Peyer's patch (tissue), 4 donors: Measurements from ENCODE around the gene TEKT3. TPM values are rescaled to one million over a fixed set of nuclear protein-coding genes. Genes with fewer than 3 reads are reported as not detected.

Source experiments
- DNase-seq, 3 donors: peaks; one replicate each; pipeline ENCODE4 v3.0.0-alpha.2; 2017 to 2019
- H3K27ac ChIP-seq, 4 donors: fragments of 200-600 bp; sonication (generic); one replicate each; pipeline ENCODE4 v1.5.1; 2016 to 2019
- H3K27me3 ChIP-seq, 2 donors: fragments of 200-600 bp; sonication (generic); one replicate each; pipeline ENCODE4 v1.5.1; 2019
- H3K36me3 ChIP-seq, 3 donors: fragments of 200-600 bp; sonication (generic); one replicate each; pipeline ENCODE4 v1.5.1; 2016 to 2019
- H3K4me1 ChIP-seq, 4 donors: fragments of 200-600 bp; sonication (generic); one replicate each; pipeline ENCODE4 v1.5.1; 2016 to 2019
- H3K4me3 ChIP-seq, 4 donors: fragments of 200-600 bp; sonication (generic); 1 replicate in 3 of 4; 2 replicates in 1 of 4; pipeline ENCODE4 v1.5.1; 2016 to 2019; ENCODE audit warnings: mild to moderate bottlenecking in 1 of 4
- H3K9me3 ChIP-seq, 4 donors: fragments of 200-600 bp; sonication (generic); one replicate each; pipeline ENCODE4 v1.5.1; 2016 to 2019; ENCODE audit warnings: mild to moderate bottlenecking in 1 of 4
- POLR2A ChIP-seq, 2 donors: fragments of 450-650 bp; IDR thresholded peaks; one replicate each; pipeline ENCODE4 v1.5.1; 2017; ENCODE audit warnings: antibody characterized with exemption in 2 of 2, mild to moderate bottlenecking in 2 of 2, moderate library complexity in 2 of 2
- total RNA-seq, 4 donors: library from RNA; depleted of rRNA; stranded (reverse); fragments of >200 nt; gene quantifications; one replicate each; pipeline ENCODE4 v1.1.0, GENCODE V29; 2016
- TF ChIP-seq, protein P1 (sequence below), 6 experiments: fragments of 450-650 bp in 4 of 6; fragments of 200-600 bp in 2 of 6; sonication (generic) in 1 of 6; IDR thresholded peaks; one replicate each; pipeline ENCODE4 v1.5.1; 2017 to 2019; ENCODE audit warnings: antibody characterized with exemption in 6 of 6, mild to moderate bottlenecking in 3 of 6, moderate library complexity in 1 of 6

TEKT3 gene
- total RNA-seq, 4 donors from 2014 or later = 2.5 to 3.9 TPM; not detected in 2

DNA sequence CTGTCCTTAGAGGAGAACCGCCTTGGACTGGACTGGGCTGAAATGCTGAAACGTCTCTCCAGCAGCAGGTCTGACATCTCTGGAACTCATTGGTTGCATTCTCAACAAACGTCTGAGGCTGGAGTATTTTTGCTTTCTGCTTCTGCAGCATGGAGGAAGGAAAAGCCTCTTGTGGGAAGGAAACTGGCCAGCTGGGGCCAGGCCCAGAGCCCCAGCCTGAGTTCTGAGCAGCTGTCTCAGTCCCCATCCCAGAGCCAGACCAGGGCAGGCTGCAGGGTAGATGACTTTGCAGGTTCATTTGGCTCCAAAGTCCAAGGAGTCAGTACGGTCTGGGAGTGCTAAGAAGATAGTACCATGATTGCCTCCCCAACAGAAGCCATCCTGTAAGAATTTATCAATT lies 18.3 kb downstream of the TEKT3 start:
- Histone ChIP-seq H3K36me3 (no peaks in the 10 kb centered on the region), H3K4me1 (no peaks in the 10 kb centered on the region), H3K27ac (peak overlapping the region in 1 of 4 donors; percentile 13), H3K27me3 (no peaks in the 10 kb centered on the region), H3K9me3 (no peaks in the 10 kb centered on the region), H3K4me3 (no peak overlapping the region)
- TF ChIP-seq, protein P1, sequence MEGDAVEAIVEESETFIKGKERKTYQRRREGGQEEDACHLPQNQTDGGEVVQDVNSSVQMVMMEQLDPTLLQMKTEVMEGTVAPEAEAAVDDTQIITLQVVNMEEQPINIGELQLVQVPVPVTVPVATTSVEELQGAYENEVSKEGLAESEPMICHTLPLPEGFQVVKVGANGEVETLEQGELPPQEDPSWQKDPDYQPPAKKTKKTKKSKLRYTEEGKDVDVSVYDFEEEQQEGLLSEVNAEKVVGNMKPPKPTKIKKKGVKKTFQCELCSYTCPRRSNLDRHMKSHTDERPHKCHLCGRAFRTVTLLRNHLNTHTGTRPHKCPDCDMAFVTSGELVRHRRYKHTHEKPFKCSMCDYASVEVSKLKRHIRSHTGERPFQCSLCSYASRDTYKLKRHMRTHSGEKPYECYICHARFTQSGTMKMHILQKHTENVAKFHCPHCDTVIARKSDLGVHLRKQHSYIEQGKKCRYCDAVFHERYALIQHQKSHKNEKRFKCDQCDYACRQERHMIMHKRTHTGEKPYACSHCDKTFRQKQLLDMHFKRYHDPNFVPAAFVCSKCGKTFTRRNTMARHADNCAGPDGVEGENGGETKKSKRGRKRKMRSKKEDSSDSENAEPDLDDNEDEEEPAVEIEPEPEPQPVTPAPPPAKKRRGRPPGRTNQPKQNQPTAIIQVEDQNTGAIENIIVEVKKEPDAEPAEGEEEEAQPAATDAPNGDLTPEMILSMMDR (IDR thresholded peaks at IDR 0.05) = no peak
- no peak for TF ChIP-seq POLR2A (IDR thresholded peaks at IDR 0.05)
- peak in 1 of 3 donors; percentile 56 for DNase-seq

- TF ChIP-seq, protein P1 (IDR thresholded peaks at IDR 0.05) = no peak
- TF ChIP-seq POLR2A (IDR thresholded peaks at IDR 0.05) = no peak
- DNase-seq = no peak
- no peaks in the 10 kb centered on the region for H3K4me1 ChIP-seq
- no peaks in the 10 kb centered on the region for H3K27me3 ChIP-seq
- H3K27ac ChIP-seq = no peak overlapping the region
- H3K9me3 ChIP-seq = no peaks in the 10 kb centered on the region
- H3K36me3 ChIP-seq = no peaks in the 10 kb centered on the region
- no peak overlapping the region for H3K4me3 ChIP-seq
Measured at GRCh38 chr17:15321556-15322251, 19.7 kb downstream of the TEKT3 start.

- TF ChIP-seq POLR2A (IDR thresholded peaks at IDR 0.05) = no peak
- TF ChIP-seq, protein P1 (IDR thresholded peaks at IDR 0.05) = no peak
- Histone ChIP-seq H3K36me3 (no peaks in the 10 kb centered on the region), H3K4me1 (no peaks in the 10 kb centered on the region), H3K27me3 (no peaks in the 10 kb centered on the region), H3K9me3 (no peaks in the 10 kb centered on the region), H3K27ac (no peak overlapping the region), H3K4me3 (no peak overlapping the region)
- no peak for DNase-seq
Measured at GRCh38 chr17:15319452-15320010, 21.9 kb downstream of the TEKT3 start.

- TF ChIP-seq POLR2A (IDR thresholded peaks at IDR 0.05) = no peak
- H3K36me3 ChIP-seq = no peaks in the 10 kb centered on the region
- no peak overlapping the region for H3K4me3 ChIP-seq
- no peaks in the 10 kb centered on the region for H3K9me3 ChIP-seq
- no peak for DNase-seq
- no peak overlapping the region for H3K27ac ChIP-seq
- peaks cover 0 to 5% (median 0%) of the 10 kb centered on the region in 4 donors for H3K4me1 ChIP-seq
- no peaks in the 10 kb centered on the region for H3K27me3 ChIP-seq
Measured at GRCh38 chr17:15311996-15312395, 29.4 kb downstream of the TEKT3 start.

DNA sequence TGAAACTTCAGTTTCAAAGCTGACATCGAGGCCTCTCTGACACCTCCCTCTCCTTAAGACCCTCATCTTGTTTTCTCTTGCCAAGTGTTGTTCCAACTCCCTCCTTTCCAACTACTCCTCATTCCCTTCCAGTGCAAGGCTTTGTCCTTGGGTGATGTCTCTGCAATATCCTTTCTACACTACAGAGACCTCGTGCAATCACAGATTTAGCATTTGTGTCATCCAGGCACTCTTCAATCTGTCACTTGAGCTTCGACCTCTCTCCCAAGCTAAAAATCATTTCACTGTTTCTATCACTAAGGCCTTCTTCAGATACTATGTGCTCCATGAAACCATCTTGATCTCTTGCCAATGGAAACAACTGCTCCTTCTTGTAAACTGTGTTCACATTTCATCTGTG lies 31.6 kb downstream of the TEKT3 start:
- no peak for TF ChIP-seq POLR2A (IDR thresholded peaks at IDR 0.05)
- TF ChIP-seq, protein P1 (IDR thresholded peaks at IDR 0.05) = no peak
- DNase-seq = no peak
- Histone ChIP-seq H3K27me3 (no peaks in the 10 kb centered on the region), H3K9me3 (no peaks in the 10 kb centered on the region), H3K4me1 (peaks cover 0 to 5% (median 0%) of the 10 kb centered on the region in 4 donors), H3K4me3 (no peak overlapping the region), H3K36me3 (no peaks in the 10 kb centered on the region), H3K27ac (no peak overlapping the region)

DNA sequence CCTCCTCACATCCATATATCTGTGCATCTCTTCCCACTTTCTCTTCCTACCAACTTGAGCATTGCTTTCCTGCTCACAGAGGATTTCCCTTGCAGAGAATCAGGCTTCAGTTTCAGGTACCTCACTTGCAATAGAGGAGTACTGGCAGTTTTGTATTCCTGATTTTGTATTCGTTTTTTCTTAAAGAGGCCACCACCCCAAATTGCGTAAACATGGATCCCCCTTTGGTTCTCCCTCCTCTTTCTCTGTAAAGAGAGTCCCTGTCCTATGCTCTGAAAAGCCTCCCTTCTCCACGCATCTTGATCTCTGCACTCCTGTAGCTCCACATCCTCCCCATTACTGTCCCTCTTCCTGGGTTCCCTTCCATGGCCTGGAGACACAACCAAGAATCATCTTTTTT lies 32.2 kb downstream of the TEKT3 start:
- no peak for DNase-seq
- TF ChIP-seq POLR2A (IDR thresholded peaks at IDR 0.05) = no peak
- TF ChIP-seq, protein P1 (IDR thresholded peaks at IDR 0.05) = no peak
- H3K4me1 ChIP-seq = peaks cover 0 to 5% (median 0%) of the 10 kb centered on the region in 4 donors
- no peaks in the 10 kb centered on the region for H3K36me3 ChIP-seq
- no peaks in the 10 kb centered on the region for H3K27me3 ChIP-seq
- no peaks in the 10 kb centered on the region for H3K9me3 ChIP-seq
- H3K4me3 ChIP-seq = no peak overlapping the region
- no peak overlapping the region for H3K27ac ChIP-seq
